ENCODE data around the gene LIX1L. TPM values are rescaled to one million over a fixed set of nuclear protein-coding genes. Genes with fewer than 3 reads are reported as not detected.

Gene LIX1L
- total RNA-seq, 1 donor = 40.2 TPM

GRCh38 chr1:145962157-145963102 lies 4.6 kb upstream of the LIX1L start:
- DNase-seq (ENCODE audit: low read depth) = no peak
- H3K4me3 ChIP-seq (ENCODE audit: low read depth, low read length) = peak overlapping the region; percentile 83
- no peak for TF ChIP-seq CTCF (IDR thresholded peaks at IDR 0.05; ENCODE audit: insufficient read depth, low read depth, low read length)

- no peak for DNase-seq (ENCODE audit: low read depth)
- no peak for TF ChIP-seq CTCF (IDR thresholded peaks at IDR 0.05; ENCODE audit: insufficient read depth, low read depth, low read length)
Measured at GRCh38 chr1:145961425-145962156, 3.8 kb upstream of the LIX1L start.

GRCh38 chr1:145961109-145961424 lies 3.2 kb upstream of the LIX1L start:
- no peak for DNase-seq (ENCODE audit: low read depth)
- peak overlapping the region; percentile 83 for H3K4me3 ChIP-seq (ENCODE audit: low read depth, low read length)
- TF ChIP-seq CTCF (IDR thresholded peaks at IDR 0.05; ENCODE audit: insufficient read depth, low read depth, low read length) = no peak

More at GRCh38 chr1:145961425-145962156, 3.8 kb upstream of the LIX1L start:
- H3K4me3 ChIP-seq (ENCODE audit: low read depth, low read length) = peak overlapping the region; percentile 83

- H3K4me3 ChIP-seq (ENCODE audit: low read depth, low read length) = peak overlapping the region; percentile 83
- TF ChIP-seq CTCF (IDR thresholded peaks at IDR 0.05; ENCODE audit: insufficient read depth, low read depth, low read length) = no peak
- DNase-seq (ENCODE audit: low read depth) = peak; percentile 69
Measured at GRCh38 chr1:145960468-145961108, 2.8 kb upstream of the LIX1L start.

GRCh38 chr1:145959957-145960467 lies 2.2 kb upstream of the LIX1L start:
- no peak for DNase-seq (ENCODE audit: low read depth)
- TF ChIP-seq CTCF (IDR thresholded peaks at IDR 0.05; ENCODE audit: insufficient read depth, low read depth, low read length) = no peak
- H3K4me3 ChIP-seq (ENCODE audit: low read depth, low read length) = peak overlapping the region; percentile 83

- no peak overlapping the region for H3K4me3 ChIP-seq (ENCODE audit: low read depth, low read length)
- DNase-seq (ENCODE audit: low read depth) = no peak
- TF ChIP-seq CTCF (IDR thresholded peaks at IDR 0.05; ENCODE audit: insufficient read depth, low read depth, low read length) = no peak
Measured at GRCh38 chr1:145959333-145959732, 1.5 kb upstream of the LIX1L start.
